K562 (cell line): ENCODE measurements around the gene NGRN. TPM values are rescaled to one million over a fixed set of nuclear protein-coding genes. Genes with fewer than 3 reads are reported as not detected.
A peak's percentile ranks its signal among the peaks of the same experiment; 100 is the strongest.

Experiments used
- ATF7 ChIP-seq: fragments of 450-650 bp; IDR thresholded peaks from 2 replicates; pipeline ENCODE4 v1.7.1; 2014; ENCODE audit warnings: mild to moderate bottlenecking, moderate library complexity
- BCL6 ChIP-seq: fragments of 250-450 bp; sonication (Bioruptor Pico); IDR thresholded peaks from 2 replicates; pipeline ENCODE4 v1.4.0; 2020
- PURB ChIP-seq: sonication (generic); formaldehyde crosslinking; IDR thresholded peaks from 2 replicates; pipeline ENCODE4 v1.9.0; 2021; ENCODE audit warnings: low read depth, mild to moderate bottlenecking, missing genetic modification reagents
- SMARCE1 ChIP-seq: fragments of 450-650 bp; IDR thresholded peaks from 2 replicates; pipeline ENCODE4 v1.7.1; 2016; ENCODE audit warnings: mild to moderate bottlenecking
- TAF7 ChIP-seq: fragments of 450-650 bp; IDR thresholded peaks from 2 replicates; pipeline ENCODE4 v1.6.1; 2016; ENCODE audit warnings: missing genetic modification characterization, missing compliant biosample characterization
- TEAD2 ChIP-seq: fragments of 450-650 bp; IDR thresholded peaks from 2 replicates; pipeline ENCODE4 v1.6.1; 2016; ENCODE audit warnings: missing genetic modification characterization, control low read depth, missing compliant biosample characterization
- ZFP36 ChIP-seq: fragments of 150-350 bp; IDR thresholded peaks from 2 replicates; pipeline ENCODE4 v1.6.1; 2018; ENCODE audit warnings: low read length, low read depth; ENCODE audit not compliant: partially characterized antibody
- ZNF384 ChIP-seq: IDR thresholded peaks from 2 replicates; pipeline ENCODE4 v1.6.1; 2012; ENCODE audit warnings: low read depth, low read length, improper control_type of control experiment
- polyA plus RNA-seq, 8 experiments: library from polyadenylated mRNA; depleted of rRNA in 4 of 8; stranded (reverse) in 5 of 8; unstranded in 3 of 8; fragments of >200 nt; fragmentation: Nextera tagmentation in 2 of 8; fragmentation: Illumina TruSeq in 1 of 8; extraction: Ambion mirVana in 2 of 8; extraction: Trizol in 1 of 8; gene quantifications; 2 replicates each; pipeline versions ENCODE4 v1.2.1 to v1.2.3, GENCODE V29; 2011 to 2014; ENCODE audit warnings: inconsistent platforms in 1 of 8, missing spikeins in 1 of 8
- total RNA-seq, 7 experiments: library from RNA; depleted of rRNA in 6 of 7; stranded (reverse); fragments of >200 nt in 6 of 7; fragmentation: Illumina TruSeq in 2 of 7; extraction: Trizol in 2 of 7; gene quantifications; 2 replicates each; pipeline versions ENCODE4 v1.2.1 to v1.2.3, GENCODE V29; 2011 to 2021; ENCODE audit warnings: low replicate concordance in 1 of 7
- TF ChIP-seq, protein P1 (sequence below): sonication (generic); formaldehyde crosslinking; IDR thresholded peaks from 2 replicates; pipeline ENCODE4 v1.8.0; 2022; ENCODE audit warnings: mild to moderate bottlenecking, missing genetic modification reagents
- TF ChIP-seq, protein P2 (sequence below): fragments of 250-450 bp; sonication (Bioruptor Pico); IDR thresholded peaks from 2 replicates; pipeline ENCODE4 v1.5.1; 2021; ENCODE audit warnings: mild to moderate bottlenecking
- TF ChIP-seq, protein P3 (sequence below): fragments of 450-650 bp; formaldehyde crosslinking; IDR thresholded peaks from 2 replicates; pipeline ENCODE4 v1.4.0; 2022; ENCODE audit warnings: missing genetic modification characterization
- TF ChIP-seq, protein P4 (sequence below), 3 experiments: IDR thresholded peaks in 2 of 3; conservative IDR thresholded peaks in 1 of 3; 2 replicates each; pipeline ENCODE4 v1.5.1; 2011 to 2012; ENCODE audit warnings: low read length in 3 of 3, mild to moderate bottlenecking in 3 of 3, control low read depth in 2 of 3, improper control_type of control experiment in 1 of 3, inconsistent platforms in 1 of 3, low read depth in 1 of 3, mixed read lengths in 1 of 3, moderate library complexity in 1 of 3; ENCODE audit not compliant: insufficient read depth in 2 of 3
- TF ChIP-seq, protein P5 (sequence below): fragments of 450-650 bp; IDR thresholded peaks from 2 replicates; pipeline ENCODE4 v1.6.1; 2017; ENCODE audit warnings: mild to moderate bottlenecking, moderate library complexity
- TF ChIP-seq, protein P6 (sequence below): fragments of 250-450 bp; sonication (Bioruptor Pico); IDR thresholded peaks from 2 replicates; pipeline ENCODE4 v1.5.0; 2021; ENCODE audit warnings: mild to moderate bottlenecking, borderline replicate concordance

Gene NGRN
- total and polyA plus RNA-seq, 9 of the 15 experiments (the other 6 are each of a cell fraction or from before 2014, with no cell fraction given), result 14.0 to 73.4 (median 60.0) TPM

DNA sequence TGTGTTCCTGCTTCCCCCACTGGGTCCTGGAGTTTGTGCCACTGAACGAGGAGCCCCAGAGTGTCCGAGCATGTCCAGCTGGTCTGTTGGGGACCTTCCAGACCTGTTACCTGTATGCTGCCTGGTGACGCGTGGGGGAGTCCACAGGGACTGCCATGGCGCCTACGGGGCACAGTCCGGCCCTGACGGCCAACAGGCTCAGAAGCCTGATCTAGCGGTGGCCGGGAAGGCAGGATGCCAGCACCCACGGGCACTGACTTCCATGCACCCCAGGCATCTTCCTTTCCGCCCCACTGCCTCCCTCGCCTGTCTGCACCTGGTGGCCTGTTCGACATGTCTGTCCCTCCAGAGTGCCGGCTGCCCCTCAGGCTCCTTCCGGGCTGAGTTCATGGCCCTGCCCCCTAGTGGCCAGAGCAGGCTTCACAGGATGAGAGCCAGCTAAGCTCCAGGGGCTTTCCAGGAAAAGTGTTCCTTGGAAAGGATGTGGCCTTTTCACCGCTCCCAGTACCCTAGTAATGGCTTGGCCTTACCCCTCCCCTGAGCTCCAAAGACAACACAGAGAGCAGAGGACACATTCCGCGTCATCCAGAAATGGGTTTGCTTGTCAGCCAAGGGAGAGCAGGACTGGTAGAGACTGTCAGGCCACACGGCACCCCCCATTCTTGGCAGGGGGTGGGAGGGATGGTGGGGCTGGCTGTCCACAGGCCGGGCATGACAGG lies 35.7 kb downstream of the NGRN start (continued):
- TF ChIP-seq, protein P1, sequence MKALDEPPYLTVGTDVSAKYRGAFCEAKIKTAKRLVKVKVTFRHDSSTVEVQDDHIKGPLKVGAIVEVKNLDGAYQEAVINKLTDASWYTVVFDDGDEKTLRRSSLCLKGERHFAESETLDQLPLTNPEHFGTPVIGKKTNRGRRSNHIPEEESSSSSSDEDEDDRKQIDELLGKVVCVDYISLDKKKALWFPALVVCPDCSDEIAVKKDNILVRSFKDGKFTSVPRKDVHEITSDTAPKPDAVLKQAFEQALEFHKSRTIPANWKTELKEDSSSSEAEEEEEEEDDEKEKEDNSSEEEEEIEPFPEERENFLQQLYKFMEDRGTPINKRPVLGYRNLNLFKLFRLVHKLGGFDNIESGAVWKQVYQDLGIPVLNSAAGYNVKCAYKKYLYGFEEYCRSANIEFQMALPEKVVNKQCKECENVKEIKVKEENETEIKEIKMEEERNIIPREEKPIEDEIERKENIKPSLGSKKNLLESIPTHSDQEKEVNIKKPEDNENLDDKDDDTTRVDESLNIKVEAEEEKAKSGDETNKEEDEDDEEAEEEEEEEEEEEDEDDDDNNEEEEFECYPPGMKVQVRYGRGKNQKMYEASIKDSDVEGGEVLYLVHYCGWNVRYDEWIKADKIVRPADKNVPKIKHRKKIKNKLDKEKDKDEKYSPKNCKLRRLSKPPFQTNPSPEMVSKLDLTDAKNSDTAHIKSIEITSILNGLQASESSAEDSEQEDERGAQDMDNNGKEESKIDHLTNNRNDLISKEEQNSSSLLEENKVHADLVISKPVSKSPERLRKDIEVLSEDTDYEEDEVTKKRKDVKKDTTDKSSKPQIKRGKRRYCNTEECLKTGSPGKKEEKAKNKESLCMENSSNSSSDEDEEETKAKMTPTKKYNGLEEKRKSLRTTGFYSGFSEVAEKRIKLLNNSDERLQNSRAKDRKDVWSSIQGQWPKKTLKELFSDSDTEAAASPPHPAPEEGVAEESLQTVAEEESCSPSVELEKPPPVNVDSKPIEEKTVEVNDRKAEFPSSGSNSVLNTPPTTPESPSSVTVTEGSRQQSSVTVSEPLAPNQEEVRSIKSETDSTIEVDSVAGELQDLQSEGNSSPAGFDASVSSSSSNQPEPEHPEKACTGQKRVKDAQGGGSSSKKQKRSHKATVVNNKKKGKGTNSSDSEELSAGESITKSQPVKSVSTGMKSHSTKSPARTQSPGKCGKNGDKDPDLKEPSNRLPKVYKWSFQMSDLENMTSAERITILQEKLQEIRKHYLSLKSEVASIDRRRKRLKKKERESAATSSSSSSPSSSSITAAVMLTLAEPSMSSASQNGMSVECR (CRISPR knock-in tag), result peak; percentile 72
- 0 out of 2 replicates have a peak, but pooled peaks have one; percentile 23 for TF ChIP-seq ATF7
- TF ChIP-seq TEAD2, result no peak
- no peak for TF ChIP-seq ZFP36
- TF ChIP-seq BCL6 (CRISPR knock-in tag), result no peak
- TF ChIP-seq PURB, result no peak
- TF ChIP-seq, protein P2, sequence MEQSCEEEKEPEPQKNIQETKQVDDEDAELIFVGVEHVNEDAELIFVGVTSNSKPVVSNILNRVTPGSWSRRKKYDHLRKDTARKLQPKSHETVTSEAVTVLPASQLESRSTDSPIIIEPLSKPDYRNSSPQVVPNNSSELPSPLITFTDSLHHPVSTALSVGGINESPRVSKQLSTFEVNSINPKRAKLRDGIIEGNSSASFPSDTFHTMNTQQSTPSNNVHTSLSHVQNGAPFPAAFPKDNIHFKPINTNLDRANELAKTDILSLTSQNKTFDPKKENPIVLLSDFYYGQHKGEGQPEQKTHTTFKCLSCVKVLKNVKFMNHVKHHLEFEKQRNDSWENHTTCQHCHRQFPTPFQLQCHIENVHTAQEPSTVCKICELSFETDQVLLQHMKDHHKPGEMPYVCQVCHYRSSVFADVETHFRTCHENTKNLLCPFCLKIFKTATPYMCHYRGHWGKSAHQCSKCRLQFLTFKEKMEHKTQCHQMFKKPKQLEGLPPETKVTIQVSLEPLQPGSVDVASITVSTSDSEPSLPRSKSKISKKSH (CRISPR knock-in tag), result no peak
- no peak for TF ChIP-seq SMARCE1
- TF ChIP-seq, protein P3, sequence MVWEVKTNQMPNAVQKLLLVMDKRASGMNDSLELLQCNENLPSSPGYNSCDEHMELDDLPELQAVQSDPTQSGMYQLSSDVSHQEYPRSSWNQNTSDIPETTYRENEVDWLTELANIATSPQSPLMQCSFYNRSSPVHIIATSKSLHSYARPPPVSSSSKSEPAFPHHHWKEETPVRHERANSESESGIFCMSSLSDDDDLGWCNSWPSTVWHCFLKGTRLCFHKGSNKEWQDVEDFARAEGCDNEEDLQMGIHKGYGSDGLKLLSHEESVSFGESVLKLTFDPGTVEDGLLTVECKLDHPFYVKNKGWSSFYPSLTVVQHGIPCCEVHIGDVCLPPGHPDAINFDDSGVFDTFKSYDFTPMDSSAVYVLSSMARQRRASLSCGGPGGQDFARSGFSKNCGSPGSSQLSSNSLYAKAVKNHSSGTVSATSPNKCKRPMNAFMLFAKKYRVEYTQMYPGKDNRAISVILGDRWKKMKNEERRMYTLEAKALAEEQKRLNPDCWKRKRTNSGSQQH (CRISPR knock-in tag), result no peak
- TF ChIP-seq, protein P4, sequence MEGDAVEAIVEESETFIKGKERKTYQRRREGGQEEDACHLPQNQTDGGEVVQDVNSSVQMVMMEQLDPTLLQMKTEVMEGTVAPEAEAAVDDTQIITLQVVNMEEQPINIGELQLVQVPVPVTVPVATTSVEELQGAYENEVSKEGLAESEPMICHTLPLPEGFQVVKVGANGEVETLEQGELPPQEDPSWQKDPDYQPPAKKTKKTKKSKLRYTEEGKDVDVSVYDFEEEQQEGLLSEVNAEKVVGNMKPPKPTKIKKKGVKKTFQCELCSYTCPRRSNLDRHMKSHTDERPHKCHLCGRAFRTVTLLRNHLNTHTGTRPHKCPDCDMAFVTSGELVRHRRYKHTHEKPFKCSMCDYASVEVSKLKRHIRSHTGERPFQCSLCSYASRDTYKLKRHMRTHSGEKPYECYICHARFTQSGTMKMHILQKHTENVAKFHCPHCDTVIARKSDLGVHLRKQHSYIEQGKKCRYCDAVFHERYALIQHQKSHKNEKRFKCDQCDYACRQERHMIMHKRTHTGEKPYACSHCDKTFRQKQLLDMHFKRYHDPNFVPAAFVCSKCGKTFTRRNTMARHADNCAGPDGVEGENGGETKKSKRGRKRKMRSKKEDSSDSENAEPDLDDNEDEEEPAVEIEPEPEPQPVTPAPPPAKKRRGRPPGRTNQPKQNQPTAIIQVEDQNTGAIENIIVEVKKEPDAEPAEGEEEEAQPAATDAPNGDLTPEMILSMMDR (IDR thresholded peaks at IDR 0.05 in 2 of 3, conservative IDR thresholded peaks at IDR 0.05 in 1 of 3; ENCODE audit: insufficient read depth in 2 of 3, low read depth in 1 of 3, low read length in 3 of 3), result peak; percentile 81 to 94 (median 81)
- no peak for TF ChIP-seq ZNF384
- TF ChIP-seq, protein P5, sequence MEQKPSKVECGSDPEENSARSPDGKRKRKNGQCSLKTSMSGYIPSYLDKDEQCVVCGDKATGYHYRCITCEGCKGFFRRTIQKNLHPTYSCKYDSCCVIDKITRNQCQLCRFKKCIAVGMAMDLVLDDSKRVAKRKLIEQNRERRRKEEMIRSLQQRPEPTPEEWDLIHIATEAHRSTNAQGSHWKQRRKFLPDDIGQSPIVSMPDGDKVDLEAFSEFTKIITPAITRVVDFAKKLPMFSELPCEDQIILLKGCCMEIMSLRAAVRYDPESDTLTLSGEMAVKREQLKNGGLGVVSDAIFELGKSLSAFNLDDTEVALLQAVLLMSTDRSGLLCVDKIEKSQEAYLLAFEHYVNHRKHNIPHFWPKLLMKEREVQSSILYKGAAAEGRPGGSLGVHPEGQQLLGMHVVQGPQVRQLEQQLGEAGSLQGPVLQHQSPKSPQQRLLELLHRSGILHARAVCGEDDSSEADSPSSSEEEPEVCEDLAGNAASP, result no peak
- no peak for TF ChIP-seq TAF7 (tag)
- TF ChIP-seq, protein P6, sequence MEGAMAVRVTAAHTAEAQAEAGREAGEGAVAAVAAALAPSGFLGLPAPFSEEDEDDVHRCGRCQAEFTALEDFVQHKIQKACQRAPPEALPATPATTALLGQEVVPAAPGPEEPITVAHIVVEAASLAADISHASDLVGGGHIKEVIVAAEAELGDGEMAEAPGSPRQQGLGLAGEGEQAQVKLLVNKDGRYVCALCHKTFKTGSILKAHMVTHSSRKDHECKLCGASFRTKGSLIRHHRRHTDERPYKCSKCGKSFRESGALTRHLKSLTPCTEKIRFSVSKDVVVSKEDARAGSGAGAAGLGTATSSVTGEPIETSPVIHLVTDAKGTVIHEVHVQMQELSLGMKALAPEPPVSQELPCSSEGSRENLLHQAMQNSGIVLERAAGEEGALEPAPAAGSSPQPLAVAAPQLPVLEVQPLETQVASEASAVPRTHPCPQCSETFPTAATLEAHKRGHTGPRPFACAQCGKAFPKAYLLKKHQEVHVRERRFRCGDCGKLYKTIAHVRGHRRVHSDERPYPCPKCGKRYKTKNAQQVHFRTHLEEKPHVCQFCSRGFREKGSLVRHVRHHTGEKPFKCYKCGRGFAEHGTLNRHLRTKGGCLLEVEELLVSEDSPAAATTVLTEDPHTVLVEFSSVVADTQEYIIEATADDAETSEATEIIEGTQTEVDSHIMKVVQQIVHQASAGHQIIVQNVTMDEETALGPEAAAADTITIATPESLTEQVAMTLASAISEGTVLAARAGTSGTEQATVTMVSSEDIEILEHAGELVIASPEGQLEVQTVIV (CRISPR knock-in tag), result no peak
